ENCODE data around the gene ANKRD10. TPM values are rescaled to one million over a fixed set of nuclear protein-coding genes. Genes with fewer than 3 reads are reported as not detected.

ANKRD10 gene
- total RNA-seq, 1 donor from 2014 or later = 228 TPM

- no peak for DNase-seq (ENCODE audit: low spot score, unreplicated experiment)
- Mint-ChIP-seq H3K9me3 (ENCODE audit: low read depth) (peaks cover 3% of the 10 kb centered on the region), H3K36me3 (ENCODE audit: insufficient read depth) (no peaks in the 10 kb centered on the region), H3K4me1 (ENCODE audit: low read depth) (no peaks in the 10 kb centered on the region), H3K27me3 (peaks cover 2% of the 10 kb centered on the region), H3K27ac (no peak overlapping the region), H3K4me3 (ENCODE audit: low read depth) (no peak overlapping the region)
- TF ChIP-seq CTCF (IDR thresholded peaks at IDR 0.05; ENCODE audit: unreplicated experiment) = no peak
Measured at GRCh38 chr13:110860983-110861382, 53.9 kb downstream of the ANKRD10 start.

- no peak for DNase-seq (ENCODE audit: low spot score, unreplicated experiment)
- TF ChIP-seq CTCF (IDR thresholded peaks at IDR 0.05; ENCODE audit: unreplicated experiment) = no peak
- no peaks in the 10 kb centered on the region for H3K27me3 Mint-ChIP-seq
- no peaks in the 10 kb centered on the region for H3K4me1 Mint-ChIP-seq (ENCODE audit: low read depth)
- no peak overlapping the region for H3K4me3 Mint-ChIP-seq (ENCODE audit: low read depth)
- H3K27ac Mint-ChIP-seq = no peak overlapping the region
- no peaks in the 10 kb centered on the region for H3K36me3 Mint-ChIP-seq (ENCODE audit: insufficient read depth)
- peaks cover 3% of the 10 kb centered on the region for H3K9me3 Mint-ChIP-seq (ENCODE audit: low read depth)
Measured at GRCh38 chr13:110856942-110857835, 57.7 kb downstream of the ANKRD10 start.

- H3K4me1 Mint-ChIP-seq (ENCODE audit: low read depth) = peaks cover 2% of the 10 kb centered on the region
- H3K9me3 Mint-ChIP-seq (ENCODE audit: low read depth) = peaks cover 3% of the 10 kb centered on the region
- DNase-seq (ENCODE audit: low spot score, unreplicated experiment) = no peak
- no peak for TF ChIP-seq CTCF (IDR thresholded peaks at IDR 0.05; ENCODE audit: unreplicated experiment)
- H3K4me3 Mint-ChIP-seq (ENCODE audit: low read depth) = no peak overlapping the region
- peaks cover 2% of the 10 kb centered on the region for H3K27me3 Mint-ChIP-seq
- H3K27ac Mint-ChIP-seq = no peak overlapping the region
- no peaks in the 10 kb centered on the region for H3K36me3 Mint-ChIP-seq (ENCODE audit: insufficient read depth)
Measured at GRCh38 chr13:110855363-110855762, 59.5 kb downstream of the ANKRD10 start.

- Mint-ChIP-seq H3K27ac (no peak overlapping the region), H3K36me3 (ENCODE audit: insufficient read depth) (no peaks in the 10 kb centered on the region), H3K4me3 (ENCODE audit: low read depth) (no peak overlapping the region), H3K9me3 (ENCODE audit: low read depth) (peaks cover 3% of the 10 kb centered on the region), H3K27me3 (peaks cover 6% of the 10 kb centered on the region), H3K4me1 (ENCODE audit: low read depth) (peaks cover 2% of the 10 kb centered on the region)
- no peak for DNase-seq (ENCODE audit: low spot score, unreplicated experiment)
- no peak for TF ChIP-seq CTCF (IDR thresholded peaks at IDR 0.05; ENCODE audit: unreplicated experiment)
Measured at GRCh38 chr13:110854866-110855265, 60.0 kb downstream of the ANKRD10 start.

- no peak for TF ChIP-seq CTCF (IDR thresholded peaks at IDR 0.05; ENCODE audit: unreplicated experiment)
- H3K36me3 Mint-ChIP-seq (ENCODE audit: insufficient read depth) = no peaks in the 10 kb centered on the region
- H3K9me3 Mint-ChIP-seq (ENCODE audit: low read depth) = peaks cover 3% of the 10 kb centered on the region
- DNase-seq (ENCODE audit: low spot score, unreplicated experiment) = no peak
- H3K27ac Mint-ChIP-seq = no peak overlapping the region
- peaks cover 2% of the 10 kb centered on the region for H3K4me1 Mint-ChIP-seq (ENCODE audit: low read depth)
- H3K4me3 Mint-ChIP-seq (ENCODE audit: low read depth) = no peak overlapping the region
- H3K27me3 Mint-ChIP-seq = peaks cover 8% of the 10 kb centered on the region
Measured at GRCh38 chr13:110853235-110853721, 61.6 kb downstream of the ANKRD10 start.
